Dendritic cell treated with granulocyte-macrophage colony-stimulating factor and Interleukin-4, amounts not matched to agents 40 ng/mL and 50 ng/mL, for 4 days (primary cell): ENCODE measurements around the gene DNAJC22.
A peak's percentile ranks its signal among the peaks of the same experiment; 100 is the strongest.
"Not testable (repeated sequence)": the region's sequence is repeated elsewhere in the genome, so short reads cannot be mapped to it uniquely, and the experiment has no call there.

Experiments
- H3K27ac Mint-ChIP-seq: one replicate; pipeline ENCODE4 v1.8.0; 2022; ENCODE audit warnings: mild to moderate bottlenecking, mixed read lengths
- H3K27me3 Mint-ChIP-seq: one replicate; pipeline ENCODE4 v1.8.0; 2022; ENCODE audit warnings: mild to moderate bottlenecking, mixed read lengths
- H3K36me3 Mint-ChIP-seq: one replicate; pipeline ENCODE4 v1.8.0; 2022; ENCODE audit warnings: low read depth, mixed read lengths
- H3K4me1 Mint-ChIP-seq: one replicate; pipeline ENCODE4 v1.8.0; 2022; ENCODE audit warnings: low read depth, mixed read lengths
- H3K4me3 Mint-ChIP-seq: one replicate; pipeline ENCODE4 v1.8.0; 2022; ENCODE audit warnings: mild to moderate bottlenecking, moderate library complexity, mixed read lengths
- H3K9me3 Mint-ChIP-seq: one replicate; pipeline ENCODE4 v1.8.0; 2022; ENCODE audit warnings: mixed read lengths
- intact Hi-C: fragments of 100-400 bp; cut with micrococcal nuclease; formaldehyde crosslinking; loops from one replicate; pipeline ENCODE4 v1.15.0; 2022

The DNAJC22 gene

DNA sequence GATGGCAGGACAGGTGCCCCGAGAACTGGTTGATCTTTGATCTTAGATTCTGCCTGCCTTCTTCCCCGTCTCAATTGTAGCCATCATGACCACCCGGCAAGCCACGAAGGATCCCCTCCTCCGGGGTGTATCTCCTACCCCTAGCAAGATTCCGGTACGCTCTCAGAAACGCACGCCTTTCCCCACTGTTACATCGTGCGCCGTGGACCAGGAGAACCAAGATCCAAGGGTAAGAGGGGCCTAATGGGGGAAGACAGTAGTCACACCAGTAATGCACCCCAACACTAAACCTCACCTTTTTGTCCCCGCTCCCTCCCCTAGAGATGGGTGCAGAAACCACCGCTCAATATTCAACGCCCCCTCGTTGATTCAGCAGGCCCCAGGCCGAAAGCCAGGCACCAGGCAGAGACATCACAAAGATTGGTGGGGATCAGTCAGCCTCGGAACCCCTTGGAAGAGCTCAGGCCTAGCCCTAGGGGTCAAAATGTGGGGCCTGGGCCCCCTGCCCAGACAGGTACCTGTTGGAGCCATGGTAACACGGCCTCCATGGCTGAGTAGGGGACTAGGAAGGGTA is 23.1 kb upstream of the DNAJC22 start:
- H3K9me3 Mint-ChIP-seq: no peaks in the 10 kb centered on the region
- H3K4me1 Mint-ChIP-seq: peaks cover 26% of the 10 kb centered on the region
- intact Hi-C loops: no loop called here

DNA sequence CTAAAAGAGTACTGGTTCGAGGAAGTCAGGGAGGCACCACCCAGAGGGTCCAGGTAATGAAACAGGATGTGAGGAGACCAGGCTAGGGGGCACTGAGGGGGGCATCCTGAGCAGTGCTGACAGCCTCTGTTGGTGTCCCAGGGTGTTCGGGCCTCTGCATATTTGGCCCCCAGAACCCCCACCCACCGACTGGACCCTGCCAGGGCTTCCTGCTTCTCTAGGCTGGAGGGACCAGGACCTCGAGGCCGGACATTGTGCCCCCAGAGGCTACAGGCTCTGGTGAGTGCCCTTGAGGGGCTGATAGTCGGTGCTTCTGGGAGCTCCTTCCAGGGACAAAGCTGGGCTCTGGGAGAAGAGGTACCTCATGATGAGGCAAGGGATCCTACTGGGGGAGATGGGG is 21.1 kb upstream of the DNAJC22 start:
- intact Hi-C loops: no loop called here
- no peaks in the 10 kb centered on the region for H3K27me3 Mint-ChIP-seq
- H3K27ac Mint-ChIP-seq: no peak overlapping the region
- peaks cover 9% of the 10 kb centered on the region for H3K36me3 Mint-ChIP-seq
- H3K4me1 Mint-ChIP-seq: peaks cover 26% of the 10 kb centered on the region
- no peaks in the 10 kb centered on the region for H3K9me3 Mint-ChIP-seq
- no peak overlapping the region for H3K4me3 Mint-ChIP-seq

More for the DNA sequence above, 23.1 kb upstream of the DNAJC22 start:
- peaks cover 9% of the 10 kb centered on the region for H3K36me3 Mint-ChIP-seq
- H3K27ac Mint-ChIP-seq: peak overlapping the region; percentile 67
- H3K27me3 Mint-ChIP-seq: no peaks in the 10 kb centered on the region
- peak overlapping the region; percentile 97 for H3K4me3 Mint-ChIP-seq

DNA sequence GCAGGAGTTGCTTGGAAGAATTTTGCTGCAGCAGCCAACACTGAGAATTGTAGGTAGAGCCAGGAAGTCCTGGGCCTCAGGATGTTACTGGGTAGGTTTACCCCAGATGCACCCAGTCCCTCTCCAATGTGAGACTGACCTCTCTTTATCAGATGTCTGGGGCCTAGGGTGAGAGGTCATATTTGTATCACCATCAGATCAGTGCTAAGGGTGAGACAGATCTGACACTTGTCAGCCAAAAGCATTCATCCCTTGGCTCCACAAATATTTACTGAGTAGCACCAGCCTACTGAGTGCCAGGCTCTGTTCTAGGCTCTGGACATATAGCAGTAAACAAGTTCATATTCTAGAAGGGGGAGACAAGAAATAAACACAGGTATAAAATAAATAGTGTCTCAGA is 19.3 kb upstream of the DNAJC22 start:
- no peak overlapping the region for H3K27ac Mint-ChIP-seq
- peaks cover 15% of the 10 kb centered on the region for H3K27me3 Mint-ChIP-seq
- peaks cover 29% of the 10 kb centered on the region for H3K4me1 Mint-ChIP-seq
- no peaks in the 10 kb centered on the region for H3K9me3 Mint-ChIP-seq
- intact Hi-C loops: no loop called here
- H3K4me3 Mint-ChIP-seq: no peak overlapping the region
- peaks cover 9% of the 10 kb centered on the region for H3K36me3 Mint-ChIP-seq

DNA sequence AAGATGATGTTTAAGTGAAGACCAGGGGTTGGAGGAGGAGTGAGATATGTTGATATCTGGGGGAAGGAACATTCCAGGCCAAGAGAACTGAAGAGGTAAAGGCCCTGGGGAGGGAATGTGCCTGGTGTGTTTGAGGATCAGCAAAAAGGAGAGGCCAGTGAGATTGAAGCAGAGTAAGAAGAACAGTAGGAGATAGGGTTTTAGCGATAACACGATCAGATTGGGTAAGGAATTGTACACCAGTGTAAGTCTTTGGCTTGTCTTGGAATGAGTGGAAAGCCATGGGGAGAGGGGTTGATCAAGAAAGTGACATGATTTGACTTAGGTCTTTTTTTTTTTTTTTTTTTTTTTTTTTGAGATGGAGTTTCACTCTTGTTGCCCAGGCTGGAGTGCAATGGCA is 18.8 kb upstream of the DNAJC22 start:
- no peak overlapping the region for H3K4me3 Mint-ChIP-seq
- no peaks in the 10 kb centered on the region for H3K9me3 Mint-ChIP-seq
- no peak overlapping the region for H3K27ac Mint-ChIP-seq
- peaks cover 5% of the 10 kb centered on the region for H3K36me3 Mint-ChIP-seq
- H3K4me1 Mint-ChIP-seq: peaks cover 32% of the 10 kb centered on the region
- intact Hi-C loops: no loop called here
- H3K27me3 Mint-ChIP-seq: peaks cover 20% of the 10 kb centered on the region

DNA sequence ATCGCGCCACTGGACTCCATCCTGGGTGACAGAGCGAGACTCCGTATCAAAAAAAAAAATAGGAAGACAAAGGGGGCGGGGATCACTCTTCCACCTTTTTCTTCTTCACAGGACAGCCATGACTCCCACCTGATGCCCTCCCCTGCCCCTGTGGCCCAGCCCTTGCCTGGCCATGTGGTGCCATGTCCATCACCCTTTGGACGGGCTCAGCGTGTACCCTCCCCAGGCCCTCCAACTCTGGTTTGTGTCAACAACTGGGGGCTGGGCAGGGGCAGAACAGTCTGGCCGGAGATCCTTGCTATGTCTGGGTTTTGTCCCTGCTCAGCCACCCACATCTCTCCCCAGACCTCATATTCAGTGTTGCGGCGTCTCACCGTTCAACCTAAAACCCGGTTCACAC is 17.9 kb upstream of the DNAJC22 start:
- Mint-ChIP-seq H3K27me3 (peaks cover 28% of the 10 kb centered on the region), H3K27ac (no peak overlapping the region), H3K4me1 (peaks cover 28% of the 10 kb centered on the region), H3K4me3 (no peak overlapping the region), H3K36me3 (no peaks in the 10 kb centered on the region), H3K9me3 (no peaks in the 10 kb centered on the region)
- intact Hi-C loops: no loop called here

DNA sequence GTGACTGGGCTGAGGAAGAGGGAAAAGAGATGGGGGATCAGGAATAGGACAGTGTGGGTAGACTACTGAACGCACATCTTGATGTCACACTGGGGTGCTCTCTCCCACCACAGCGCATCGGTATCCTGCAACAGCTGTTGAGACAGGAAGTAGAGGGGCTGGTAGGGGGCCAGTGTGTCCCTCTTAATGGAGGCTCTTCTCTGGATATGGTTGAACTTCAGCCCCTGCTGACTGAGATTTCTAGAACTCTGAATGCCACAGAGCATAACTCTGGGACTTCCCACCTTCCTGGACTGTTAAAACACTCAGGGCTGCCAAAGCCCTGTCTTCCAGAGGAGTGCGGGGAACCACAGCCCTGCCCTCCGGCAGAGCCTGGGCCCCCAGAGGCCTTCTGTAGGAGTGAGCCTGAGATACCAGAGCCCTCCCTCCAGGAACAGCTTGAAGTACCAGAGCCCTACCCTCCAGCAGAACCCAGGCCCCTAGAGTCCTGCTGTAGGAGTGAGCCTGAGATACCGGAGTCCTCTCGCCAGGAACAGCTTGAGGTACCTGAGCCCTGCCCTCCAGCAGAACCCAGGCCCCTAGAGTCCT is 16.6 kb upstream of the DNAJC22 start:
- H3K27ac Mint-ChIP-seq: no peak overlapping the region

DNA sequence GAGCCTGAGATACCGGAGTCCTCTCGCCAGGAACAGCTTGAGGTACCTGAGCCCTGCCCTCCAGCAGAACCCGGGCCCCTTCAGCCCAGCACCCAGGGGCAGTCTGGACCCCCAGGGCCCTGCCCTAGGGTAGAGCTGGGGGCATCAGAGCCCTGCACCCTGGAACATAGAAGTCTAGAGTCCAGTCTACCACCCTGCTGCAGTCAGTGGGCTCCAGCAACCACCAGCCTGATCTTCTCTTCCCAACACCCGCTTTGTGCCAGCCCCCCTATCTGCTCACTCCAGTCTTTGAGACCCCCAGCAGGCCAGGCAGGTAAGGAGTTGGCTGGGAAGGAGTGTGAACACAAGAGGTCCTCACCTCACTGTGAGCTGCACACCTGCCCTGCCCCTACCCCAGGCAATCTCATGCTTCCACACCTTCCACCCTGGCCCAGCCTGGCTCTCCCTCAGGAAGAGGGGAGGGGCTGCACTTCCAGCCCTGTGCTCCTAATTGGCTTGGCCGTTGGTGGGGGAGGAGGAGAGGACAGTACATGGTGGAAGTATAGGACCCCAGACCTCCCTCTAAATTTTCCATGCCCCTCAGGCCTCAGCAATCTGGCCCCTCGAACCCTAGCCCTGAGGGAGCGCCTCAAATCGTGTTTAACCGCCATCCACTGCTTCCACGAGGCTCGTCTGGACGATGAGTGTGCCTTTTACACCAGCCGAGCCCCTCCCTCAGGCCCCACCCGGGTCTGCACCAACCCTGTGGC is 15.9 kb upstream of the DNAJC22 start:
- Mint-ChIP-seq H3K9me3 (no peaks in the 10 kb centered on the region), H3K4me1 (peaks cover 32% of the 10 kb centered on the region), H3K27ac (peak overlapping the region; percentile 36), H3K27me3 (peaks cover 48% of the 10 kb centered on the region), H3K4me3 (no peak overlapping the region), H3K36me3 (no peaks in the 10 kb centered on the region)
- intact Hi-C loops: no loop called here

More for the DNA sequence above, 16.6 kb upstream of the DNAJC22 start:
- intact Hi-C loops: no loop called here
- Mint-ChIP-seq H3K4me1 (peaks cover 32% of the 10 kb centered on the region), H3K27me3 (peaks cover 41% of the 10 kb centered on the region), H3K36me3 (no peaks in the 10 kb centered on the region), H3K9me3 (no peaks in the 10 kb centered on the region), H3K4me3 (no peak overlapping the region)

DNA sequence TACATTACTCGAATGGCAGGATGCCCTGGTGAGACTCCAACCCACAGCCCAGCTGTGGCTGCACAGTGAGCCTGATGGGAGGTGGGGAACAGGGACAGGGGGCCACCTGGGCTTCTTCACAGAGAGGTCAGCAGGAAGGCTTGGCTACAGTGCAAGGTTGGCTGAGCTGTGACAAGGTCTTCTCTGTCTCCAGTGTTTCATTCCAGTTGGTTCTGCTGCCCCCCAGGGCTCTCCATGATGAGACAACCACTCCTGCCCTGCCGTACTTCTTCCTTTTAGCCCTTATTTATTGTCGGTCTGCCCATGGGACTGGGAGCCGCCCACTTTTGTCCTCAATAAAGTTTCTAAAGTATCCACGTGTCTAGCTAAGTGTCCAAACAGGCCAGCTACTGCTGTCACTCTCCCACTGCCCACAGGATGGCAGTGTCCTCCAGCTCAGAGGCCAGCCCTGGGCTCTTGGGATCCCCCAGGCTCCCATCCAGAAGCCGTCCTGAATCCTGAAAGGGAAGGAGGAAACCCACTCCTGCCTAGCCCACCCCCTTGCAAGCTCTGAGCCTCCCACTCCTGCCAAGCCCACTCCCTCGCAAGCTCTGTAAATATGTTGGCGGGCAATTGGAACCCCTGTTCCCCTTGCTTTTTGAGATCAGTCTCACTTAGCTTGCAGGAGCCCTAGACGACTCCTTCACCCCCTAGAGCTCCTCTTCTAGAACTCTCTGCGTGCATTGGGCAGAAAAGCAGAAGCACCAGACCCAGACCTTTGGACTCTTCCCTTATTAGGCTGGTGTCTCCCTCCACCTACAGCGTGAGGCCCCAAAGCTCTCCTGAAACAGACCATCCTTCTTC is 15.1 kb upstream of the DNAJC22 start:
- Mint-ChIP-seq H3K27ac (peak overlapping the region; percentile 36), H3K4me3 (no peak overlapping the region), H3K9me3 (no peaks in the 10 kb centered on the region), H3K36me3 (no peaks in the 10 kb centered on the region), H3K27me3 (peaks cover 55% of the 10 kb centered on the region), H3K4me1 (peaks cover 30% of the 10 kb centered on the region)
- intact Hi-C loops: no loop called here

DNA sequence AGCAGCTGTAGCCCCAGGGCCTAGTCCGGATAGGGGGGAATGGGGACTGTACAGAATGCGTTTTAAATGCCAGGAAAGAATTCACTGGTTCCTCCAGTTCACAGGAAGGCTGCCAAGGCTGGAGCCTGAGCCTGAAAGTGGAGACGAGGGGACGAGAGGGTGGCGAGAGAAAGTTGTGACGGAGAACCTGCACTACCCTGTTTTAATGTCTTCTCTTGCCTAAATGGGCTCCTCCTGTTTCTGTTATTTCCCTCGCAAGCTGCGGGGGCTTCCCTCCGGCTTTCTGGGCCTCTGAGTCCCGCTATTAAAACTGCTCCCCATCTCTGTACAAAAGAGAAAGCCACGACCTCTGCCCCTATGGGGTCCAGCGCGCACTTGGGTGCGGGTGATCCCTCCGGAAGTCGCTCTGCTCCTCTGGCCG is 14.2 kb upstream of the DNAJC22 start:
- H3K36me3 Mint-ChIP-seq: no peaks in the 10 kb centered on the region
- H3K4me1 Mint-ChIP-seq: peaks cover 36% of the 10 kb centered on the region
- no peak overlapping the region for H3K4me3 Mint-ChIP-seq
- H3K27ac Mint-ChIP-seq: no peak overlapping the region
- H3K9me3 Mint-ChIP-seq: no peaks in the 10 kb centered on the region
- intact Hi-C loops: no loop called here
- H3K27me3 Mint-ChIP-seq: peaks cover 63% of the 10 kb centered on the region

DNA sequence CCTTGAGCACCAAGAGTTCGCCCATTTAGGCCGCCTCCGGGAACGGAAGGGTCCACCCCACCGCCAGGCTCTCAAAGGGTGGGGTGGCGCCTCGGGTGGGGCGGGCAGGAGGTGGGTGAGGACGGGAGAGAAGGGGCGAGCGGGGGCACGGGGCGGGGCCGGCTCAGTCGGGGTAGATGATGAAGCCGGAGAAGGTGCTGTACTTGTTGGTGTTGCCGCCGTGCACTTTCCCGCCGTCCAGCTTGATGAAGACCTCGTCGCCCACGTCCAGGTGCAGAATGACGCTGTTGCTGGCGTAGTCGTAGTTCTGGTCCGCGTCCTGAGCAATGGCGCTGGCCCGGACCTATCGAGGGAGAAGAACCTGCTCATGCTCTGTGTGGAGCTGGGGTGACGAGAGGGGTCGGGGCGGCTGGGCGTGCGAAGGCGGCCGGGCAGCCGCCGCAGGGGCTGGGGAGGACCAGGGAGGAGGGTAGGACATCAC is 13.8 kb upstream of the DNAJC22 start:
- peaks cover 68% of the 10 kb centered on the region for H3K27me3 Mint-ChIP-seq
- no peaks in the 10 kb centered on the region for H3K36me3 Mint-ChIP-seq
- peaks cover 41% of the 10 kb centered on the region for H3K4me1 Mint-ChIP-seq
- H3K9me3 Mint-ChIP-seq: no peaks in the 10 kb centered on the region
- H3K27ac Mint-ChIP-seq: no peak overlapping the region
- intact Hi-C loops: no loop called here
- H3K4me3 Mint-ChIP-seq: peak overlapping the region; percentile 49

DNA sequence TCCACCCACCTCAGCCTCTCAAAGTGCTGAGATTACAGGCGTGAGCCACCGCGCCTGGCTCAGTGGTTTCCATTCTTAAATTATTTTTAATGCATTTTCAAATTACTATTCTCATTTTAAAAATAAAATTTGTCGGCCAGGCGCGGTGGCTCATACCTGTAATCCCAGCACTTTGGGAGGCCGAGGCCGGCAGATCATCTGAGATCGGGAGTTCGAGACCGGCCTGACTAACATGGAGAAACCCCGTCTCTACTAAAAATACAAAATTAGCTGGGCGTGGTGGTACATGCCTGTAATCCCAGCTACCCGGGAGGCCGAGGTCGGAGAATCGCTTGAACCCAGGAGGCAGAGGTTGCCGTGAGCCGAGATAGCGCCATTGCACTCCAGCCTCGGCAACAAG is 12.9 kb upstream of the DNAJC22 start:
- H3K27ac Mint-ChIP-seq, H3K36me3 Mint-ChIP-seq, H3K9me3 Mint-ChIP-seq, H3K4me3 Mint-ChIP-seq, intact Hi-C loops: not testable (repeated sequence)
- Mint-ChIP-seq H3K27me3 (peaks cover 76% of the 10 kb centered on the region), H3K4me1 (peaks cover 48% of the 10 kb centered on the region)

DNA sequence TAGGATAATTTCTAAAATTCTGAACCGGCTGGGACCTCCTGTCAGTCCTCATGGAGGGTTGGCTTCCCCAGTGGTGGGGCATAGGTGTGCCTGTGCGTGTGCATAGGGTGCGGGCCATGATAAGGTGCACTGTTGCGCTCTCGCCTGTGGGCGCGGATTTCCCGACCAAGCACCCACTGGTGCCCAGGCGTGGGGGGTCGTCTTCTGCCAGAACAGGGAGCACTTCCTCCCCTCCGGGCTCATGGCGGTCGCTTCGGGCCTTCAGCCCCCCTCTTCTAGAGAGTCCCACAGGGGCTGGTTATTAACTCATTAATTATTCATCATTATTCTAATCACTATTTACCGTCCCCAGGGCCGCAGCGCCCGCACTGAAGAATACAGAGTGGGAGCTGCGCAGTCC is 12.5 kb upstream of the DNAJC22 start:
- Mint-ChIP-seq H3K4me1 (peaks cover 48% of the 10 kb centered on the region), H3K36me3 (no peaks in the 10 kb centered on the region), H3K27me3 (peaks cover 81% of the 10 kb centered on the region), H3K27ac (no peak overlapping the region), H3K4me3 (no peak overlapping the region), H3K9me3 (no peaks in the 10 kb centered on the region)
- intact Hi-C loops: no loop called here

DNA sequence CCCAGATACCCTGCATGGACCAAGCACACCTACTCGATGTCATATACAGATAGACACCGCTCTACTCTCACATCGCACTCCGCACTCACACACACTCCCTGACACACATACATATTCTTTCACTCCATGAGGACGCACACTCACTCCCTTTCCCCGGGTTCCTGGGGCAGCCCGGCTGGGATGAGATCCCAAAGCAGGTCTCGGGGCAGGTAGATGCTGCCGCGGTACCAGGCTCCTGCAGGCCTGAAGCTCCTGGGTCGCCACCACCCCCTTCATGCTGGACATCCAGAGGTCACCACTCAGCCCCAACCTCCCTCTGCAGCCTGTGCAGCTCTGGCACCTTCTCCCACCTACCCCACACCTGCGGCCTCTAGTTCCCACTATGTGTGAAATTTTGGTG is 12.0 kb upstream of the DNAJC22 start:
- Mint-ChIP-seq H3K27ac (no peak overlapping the region), H3K27me3 (peaks cover 85% of the 10 kb centered on the region), H3K4me1 (peaks cover 48% of the 10 kb centered on the region), H3K36me3 (no peaks in the 10 kb centered on the region), H3K9me3 (no peaks in the 10 kb centered on the region), H3K4me3 (no peak overlapping the region)
- intact Hi-C loops: no loop called here
